Measurements from ENCODE around the gene RNF4.
A peak's percentile ranks its signal among the peaks of the same experiment; 100 is the strongest.

The RNF4 gene

GRCh38 chr4:2486981-2487380, 18.1 kb downstream of the RNF4 start:
- H3K4me1 Mint-ChIP-seq = peaks cover 79% of the 10 kb centered on the region
- H3K4me3 Mint-ChIP-seq = peak overlapping the region; percentile 10 to 33
- H3K27ac Mint-ChIP-seq = peak overlapping the region; percentile 19 to 73
- ATAC-seq = no peak
- no peaks in the 10 kb centered on the region for H3K9me3 Mint-ChIP-seq
- DNase-seq = no peak
- H3K27me3 Mint-ChIP-seq = no peaks in the 10 kb centered on the region

- H3K27ac Mint-ChIP-seq = peak overlapping the region in 1 of 2 donors; percentile 14
- no peaks in the 10 kb centered on the region for H3K9me3 Mint-ChIP-seq
- H3K27me3 Mint-ChIP-seq = no peaks in the 10 kb centered on the region
- DNase-seq = peak; percentile 14 to 31
- peak overlapping the region; percentile 2 to 16 for H3K4me3 Mint-ChIP-seq
- peak; percentile 89 for ATAC-seq
- peaks cover 75% of the 10 kb centered on the region for H3K4me1 Mint-ChIP-seq
Measured at GRCh38 chr4:2487632-2488031, 18.7 kb downstream of the RNF4 start.

GRCh38 chr4:2489081-2489805, 20.3 kb downstream of the RNF4 start:
- DNase-seq (no peak), ATAC-seq (no peak)
- H3K4me1 Mint-ChIP-seq = peaks cover 68% of the 10 kb centered on the region
- H3K27ac Mint-ChIP-seq = peak overlapping the region; percentile 99
- H3K27me3 Mint-ChIP-seq = no peaks in the 10 kb centered on the region
- no peak overlapping the region for H3K4me3 Mint-ChIP-seq
- no peaks in the 10 kb centered on the region for H3K9me3 Mint-ChIP-seq

- no peaks in the 10 kb centered on the region for H3K9me3 Mint-ChIP-seq
- no peak overlapping the region for H3K4me3 Mint-ChIP-seq
- H3K4me1 Mint-ChIP-seq = peaks cover 60% of the 10 kb centered on the region
- ATAC-seq = no peak
- H3K27me3 Mint-ChIP-seq = no peaks in the 10 kb centered on the region
- no peak for DNase-seq
- peak overlapping the region; percentile 99 for H3K27ac Mint-ChIP-seq
Measured at GRCh38 chr4:2489841-2490552, 21.1 kb downstream of the RNF4 start.

GRCh38 chr4:2492970-2493369, 24.1 kb downstream of the RNF4 start:
- DNase-seq (no peak), ATAC-seq (no peak)
- Mint-ChIP-seq H3K9me3 (no peaks in the 10 kb centered on the region), H3K4me3 (no peak overlapping the region), H3K27ac (peak overlapping the region; percentile 70 to 90), H3K4me1 (peaks cover 30% of the 10 kb centered on the region), H3K27me3 (no peaks in the 10 kb centered on the region)

- ATAC-seq = no peak
- H3K4me3 Mint-ChIP-seq = no peak overlapping the region
- H3K27me3 Mint-ChIP-seq = no peaks in the 10 kb centered on the region
- H3K9me3 Mint-ChIP-seq = no peaks in the 10 kb centered on the region
- H3K4me1 Mint-ChIP-seq = peaks cover 19% of the 10 kb centered on the region
- no peak for DNase-seq
- no peak overlapping the region for H3K27ac Mint-ChIP-seq
Measured at GRCh38 chr4:2494992-2495391, 26.1 kb downstream of the RNF4 start.

- Mint-ChIP-seq H3K27me3 (no peaks in the 10 kb centered on the region), H3K9me3 (no peaks in the 10 kb centered on the region), H3K4me1 (peaks cover 25% of the 10 kb centered on the region), H3K27ac (no peak overlapping the region), H3K4me3 (no peak overlapping the region)
- ATAC-seq (no peak), DNase-seq (no peak)
Measured at GRCh38 chr4:2497324-2497723, 28.4 kb downstream of the RNF4 start.

GRCh38 chr4:2497931-2498330, 29.0 kb downstream of the RNF4 start:
- Mint-ChIP-seq H3K27me3 (no peaks in the 10 kb centered on the region), H3K27ac (no peak overlapping the region), H3K4me3 (no peak overlapping the region), H3K9me3 (no peaks in the 10 kb centered on the region), H3K4me1 (peaks cover 19% of the 10 kb centered on the region)
- no peak for ATAC-seq
- no peak for DNase-seq

GRCh38 chr4:2500547-2500946, 31.6 kb downstream of the RNF4 start:
- no peak for DNase-seq
- peak; percentile 86 for ATAC-seq
- no peaks in the 10 kb centered on the region for H3K27me3 Mint-ChIP-seq
- no peak overlapping the region for H3K4me3 Mint-ChIP-seq
- peak overlapping the region; percentile 14 to 52 for H3K27ac Mint-ChIP-seq
- H3K4me1 Mint-ChIP-seq = peaks cover 15% of the 10 kb centered on the region
- H3K9me3 Mint-ChIP-seq = no peaks in the 10 kb centered on the region

GRCh38 chr4:2501034-2501594, 32.2 kb downstream of the RNF4 start:
- Mint-ChIP-seq H3K4me3 (no peak overlapping the region), H3K9me3 (no peaks in the 10 kb centered on the region), H3K27me3 (no peaks in the 10 kb centered on the region), H3K27ac (peak overlapping the region in 1 of 2 donors; percentile 14), H3K4me1 (peaks cover 16% of the 10 kb centered on the region)
- peak; percentile 22 for ATAC-seq
- DNase-seq = no peak

- Mint-ChIP-seq H3K9me3 (no peaks in the 10 kb centered on the region), H3K27me3 (no peaks in the 10 kb centered on the region), H3K27ac (no peak overlapping the region), H3K4me3 (no peak overlapping the region), H3K4me1 (peaks cover 22% of the 10 kb centered on the region)
- DNase-seq = no peak
- ATAC-seq = no peak
Measured at GRCh38 chr4:2503809-2504208, 34.9 kb downstream of the RNF4 start.

- Mint-ChIP-seq H3K27me3 (no peaks in the 10 kb centered on the region), H3K27ac (peak overlapping the region in 1 of 2 donors; percentile 67), H3K9me3 (no peaks in the 10 kb centered on the region), H3K4me3 (no peak overlapping the region), H3K4me1 (peaks cover 7% of the 10 kb centered on the region)
- ATAC-seq = no peak
- no peak for DNase-seq
Measured at GRCh38 chr4:2507259-2507658, 38.4 kb downstream of the RNF4 start.

GRCh38 chr4:2507855-2508254, 38.9 kb downstream of the RNF4 start:
- ATAC-seq = no peak
- Mint-ChIP-seq H3K9me3 (no peaks in the 10 kb centered on the region), H3K4me1 (peaks cover 7% of the 10 kb centered on the region), H3K4me3 (no peak overlapping the region), H3K27ac (no peak overlapping the region), H3K27me3 (no peaks in the 10 kb centered on the region)
- DNase-seq = no peak

- Mint-ChIP-seq H3K4me1 (peaks cover 7% of the 10 kb centered on the region), H3K9me3 (no peaks in the 10 kb centered on the region), H3K27ac (peak overlapping the region; percentile 8 to 64), H3K27me3 (no peaks in the 10 kb centered on the region), H3K4me3 (no peak overlapping the region)
- no peak for DNase-seq
- no peak for ATAC-seq
Measured at GRCh38 chr4:2510351-2511259, 41.7 kb downstream of the RNF4 start.

- Mint-ChIP-seq H3K9me3 (no peaks in the 10 kb centered on the region), H3K27ac (no peak overlapping the region), H3K4me3 (no peak overlapping the region), H3K4me1 (peaks cover under 1% of the 10 kb centered on the region), H3K27me3 (no peaks in the 10 kb centered on the region)
- DNase-seq (no peak), ATAC-seq (no peak)
Measured at GRCh38 chr4:2511645-2512131, 42.8 kb downstream of the RNF4 start.
